ENCODE results near the gene ACAP3.
A peak's percentile ranks its signal among the peaks of the same experiment; 100 is the strongest.
"Not testable (repeated sequence)": the region's sequence is repeated elsewhere in the genome, so short reads cannot be mapped to it uniquely, and the experiment has no call there.

ACAP3 gene

GRCh38 chr1:1322952-1323351, 15.2 kb upstream of the ACAP3 start:
- peaks cover 54 to 88% (median 82%) of the 10 kb centered on the region in 11 experiments for H4K20me1 ChIP-seq
- TF ChIP-seq Cebpa-rat (IDR thresholded peaks at IDR 0.05) = no peak
- no peak overlapping the region for H3K27ac ChIP-seq
- no peaks in the 10 kb centered on the region for H3K27me3 ChIP-seq
- H3K9me3 ChIP-seq (replicated peaks in 1 of 11) = no peaks in the 10 kb centered on the region
- H3K4me1 ChIP-seq = peaks cover 24 to 51% (median 44%) of the 10 kb centered on the region in 10 experiments
- peak overlapping the region in 7 of 10 experiments; percentile 20 to 50 (median 36); a peak in 10 of 20 replicates for H3K4me3 ChIP-seq
- H3K4me2 ChIP-seq = peak overlapping the region; percentile 69 to 86 (median 77)
- H3K36me3 ChIP-seq = peaks cover 28 to 66% (median 57%) of the 10 kb centered on the region in 11 experiments
- H3K9ac ChIP-seq = peak overlapping the region; percentile 40 to 73 (median 62); a peak in 19 of 22 replicates

- peaks cover 32 to 66% (median 57%) of the 10 kb centered on the region in 11 experiments for H3K36me3 ChIP-seq
- peaks cover 54 to 88% (median 82%) of the 10 kb centered on the region in 11 experiments for H4K20me1 ChIP-seq
- H3K4me2 ChIP-seq = peak overlapping the region in 6 of 11 experiments; percentile 74 to 86 (median 78); a peak in 9 of 22 replicates
- H3K9me3 ChIP-seq (replicated peaks in 1 of 11) = no peaks in the 10 kb centered on the region
- H3K27me3 ChIP-seq = no peaks in the 10 kb centered on the region
- H3K4me1 ChIP-seq = peaks cover 24 to 47% (median 43%) of the 10 kb centered on the region in 10 experiments
- no peak overlapping the region for H3K4me3 ChIP-seq
- peak overlapping the region in 6 of 11 experiments; percentile 42 to 65 (median 58); a peak in 10 of 22 replicates for H3K9ac ChIP-seq
- H3K27ac ChIP-seq = no peak overlapping the region; a peak in 1 of 22 replicates
- TF ChIP-seq Cebpa-rat (IDR thresholded peaks at IDR 0.05) = no peak
These were observed 14.7 kb upstream of the ACAP3 start for GRCh38 chr1:1322418-1322817.

DNA sequence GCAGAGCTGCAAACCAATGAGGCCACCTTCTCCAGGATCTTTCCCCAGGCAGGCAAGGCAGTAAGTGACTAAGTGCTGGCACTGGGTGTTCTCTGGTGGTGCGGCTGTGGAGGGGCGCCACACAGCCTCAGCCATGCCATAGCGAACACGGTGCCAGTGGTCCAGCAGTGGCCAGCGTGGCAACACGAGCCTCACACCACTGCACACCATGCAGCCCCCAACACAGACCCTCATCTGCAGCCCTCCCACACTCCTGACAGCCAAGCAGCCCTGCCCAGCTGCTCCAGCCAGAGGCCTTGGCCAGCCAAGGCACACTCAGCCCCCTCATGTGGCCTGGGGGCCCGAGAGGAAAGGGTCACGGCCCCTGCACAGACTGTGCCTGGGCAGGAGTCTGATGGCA, 13.7 kb upstream of the ACAP3 start:
- peak overlapping the region in 1 of 11 experiments; percentile 12; a peak in 1 of 22 replicates for H3K27ac ChIP-seq
- H3K27me3 ChIP-seq = no peaks in the 10 kb centered on the region
- peaks cover 55 to 88% (median 83%) of the 10 kb centered on the region in 11 experiments for H4K20me1 ChIP-seq
- H3K4me2 ChIP-seq = peak overlapping the region in 6 of 11 experiments; percentile 2 to 32 (median 10); a peak in 5 of 22 replicates
- peak overlapping the region in 10 of 11 experiments; percentile 20 to 60 (median 56); a peak in 16 of 22 replicates for H3K9ac ChIP-seq
- no peaks in the 10 kb centered on the region for H3K9me3 ChIP-seq (replicated peaks in 1 of 11)
- H3K36me3 ChIP-seq = peaks cover 37 to 66% (median 57%) of the 10 kb centered on the region in 11 experiments
- TF ChIP-seq Cebpa-rat (IDR thresholded peaks at IDR 0.05) = no peak
- H3K4me3 ChIP-seq = no peak overlapping the region
- peaks cover 24 to 45% (median 41%) of the 10 kb centered on the region in 10 experiments for H3K4me1 ChIP-seq

- peaks cover 18 to 39% (median 35%) of the 10 kb centered on the region in 10 experiments for H3K4me1 ChIP-seq
- TF ChIP-seq Cebpa-rat (IDR thresholded peaks at IDR 0.05) = no peak
- H3K27me3 ChIP-seq = no peaks in the 10 kb centered on the region
- peaks cover 55 to 88% (median 83%) of the 10 kb centered on the region in 11 experiments for H4K20me1 ChIP-seq
- H3K36me3 ChIP-seq = peaks cover 43 to 71% (median 60%) of the 10 kb centered on the region in 11 experiments
- no peaks in the 10 kb centered on the region for H3K9me3 ChIP-seq (replicated peaks in 1 of 11)
- H3K9ac ChIP-seq = peak overlapping the region in 10 of 11 experiments; percentile 28 to 60 (median 56); a peak in 18 of 22 replicates
- H3K27ac ChIP-seq = peak overlapping the region in 1 of 11 experiments; percentile 18; a peak in 1 of 22 replicates
- H3K4me2 ChIP-seq = peak overlapping the region in 6 of 11 experiments; percentile 2 to 32 (median 15); a peak in 4 of 22 replicates
- H3K4me3 ChIP-seq = no peak overlapping the region
These were observed 13.1 kb upstream of the ACAP3 start for GRCh38 chr1:1320666-1321448.

GRCh38 chr1:1319646-1319941, 11.9 kb upstream of the ACAP3 start:
- Histone ChIP-seq H3K9ac (peak overlapping the region in 7 of 11 experiments; percentile 21 to 60 (median 55); a peak in 7 of 22 replicates), H3K9me3 (replicated peaks in 1 of 11) (no peaks in the 10 kb centered on the region), H3K4me3 (no peak overlapping the region), H3K4me1 (peaks cover 10 to 31% (median 26%) of the 10 kb centered on the region in 10 experiments), H3K27ac (no peak overlapping the region), H4K20me1 (peaks cover 50 to 89% (median 83%) of the 10 kb centered on the region in 11 experiments), H3K36me3 (peaks cover 51 to 80% (median 69%) of the 10 kb centered on the region in 11 experiments), H3K27me3 (no peaks in the 10 kb centered on the region), H3K4me2 (no peak overlapping the region)
- no peak for TF ChIP-seq Cebpa-rat (IDR thresholded peaks at IDR 0.05)

GRCh38 chr1:1318777-1319645, 11.3 kb upstream of the ACAP3 start:
- Histone ChIP-seq H3K27ac (no peak overlapping the region), H3K9me3 (replicated peaks in 1 of 11) (no peaks in the 10 kb centered on the region), H3K27me3 (no peaks in the 10 kb centered on the region), H3K4me2 (no peak overlapping the region), H3K9ac (peak overlapping the region in 5 of 11 experiments; percentile 21 to 60 (median 55); a peak in 3 of 22 replicates), H4K20me1 (peaks cover 52 to 92% (median 89%) of the 10 kb centered on the region in 11 experiments), H3K36me3 (peaks cover 57 to 86% (median 75%) of the 10 kb centered on the region in 11 experiments), H3K4me3 (no peak overlapping the region), H3K4me1 (peaks cover 10 to 31% (median 26%) of the 10 kb centered on the region in 10 experiments)
- no peak for TF ChIP-seq Cebpa-rat (IDR thresholded peaks at IDR 0.05)

- Histone ChIP-seq H4K20me1 (peaks cover 55 to 95% (median 93%) of the 10 kb centered on the region in 11 experiments), H3K36me3 (peaks cover 65 to 92% (median 83%) of the 10 kb centered on the region in 11 experiments), H3K9ac (peak overlapping the region in 1 of 11 experiments; percentile 16; a peak in 1 of 22 replicates)
These were observed 10.5 kb upstream of the ACAP3 start for GRCh38 chr1:1318131-1318652.

DNA sequence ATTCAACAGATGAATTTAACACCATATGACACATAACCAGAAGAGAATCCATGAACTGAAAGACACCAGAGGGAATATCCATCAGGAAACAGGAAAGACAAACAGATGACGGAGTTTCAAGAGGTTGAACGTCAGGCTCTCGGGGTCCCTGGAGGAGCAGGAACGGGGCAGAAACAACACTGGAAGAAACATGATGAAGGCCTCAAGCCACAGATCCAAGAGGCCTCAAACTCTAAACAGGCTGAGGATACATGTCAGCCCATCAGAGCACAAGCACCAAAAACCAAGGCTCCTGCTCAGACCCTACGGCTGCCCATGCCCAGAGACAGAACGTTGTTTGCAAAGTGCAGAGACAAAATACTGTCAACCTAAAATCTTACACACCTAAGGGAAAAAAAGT, 9.7 kb upstream of the ACAP3 start:
- Histone ChIP-seq H4K20me1 (peaks cover 57 to 97% (median 95%) of the 10 kb centered on the region in 11 experiments), H3K4me1 (peaks cover 0 to 21% (median 16%) of the 10 kb centered on the region in 10 experiments; a peak in 15 of 20 replicates), H3K36me3 (peaks cover 73 to 95% (median 89%) of the 10 kb centered on the region in 11 experiments), H3K9me3 (replicated peaks in 1 of 11) (no peaks in the 10 kb centered on the region), H3K27me3 (no peaks in the 10 kb centered on the region), H3K27ac (no peak overlapping the region), H3K9ac (peak overlapping the region in 3 of 11 experiments; percentile 1 to 19 (median 6); a peak in 2 of 22 replicates), H3K4me3 (no peak overlapping the region), H3K4me2 (no peak overlapping the region)
- no peak for TF ChIP-seq Cebpa-rat (IDR thresholded peaks at IDR 0.05)

More at GRCh38 chr1:1318131-1318652, 10.5 kb upstream of the ACAP3 start:
- Histone ChIP-seq H3K4me1 (peaks cover 5 to 26% (median 21%) of the 10 kb centered on the region in 10 experiments), H3K9me3 (replicated peaks in 1 of 11) (no peaks in the 10 kb centered on the region), H3K27ac (no peak overlapping the region), H3K4me2 (no peak overlapping the region), H3K27me3 (no peaks in the 10 kb centered on the region), H3K4me3 (no peak overlapping the region)
- no peak for TF ChIP-seq Cebpa-rat (IDR thresholded peaks at IDR 0.05)

- not testable (repeated sequence) for H3K27me3 ChIP-seq; H3K9ac ChIP-seq; H3K27ac ChIP-seq; H3K4me3 ChIP-seq; H3K9me3 ChIP-seq (replicated peaks in 1 of 11); H3K4me2 ChIP-seq
- Histone ChIP-seq H3K36me3 (peaks cover 83 to 97% (median 93%) of the 10 kb centered on the region in 11 experiments), H4K20me1 (peaks cover 47 to 98% (median 94%) of the 10 kb centered on the region in 11 experiments), H3K4me1 (peaks cover 0 to 14% (median 9%) of the 10 kb centered on the region in 10 experiments; a peak in 14 of 20 replicates)
These were observed 8.5 kb upstream of the ACAP3 start for GRCh38 chr1:1316199-1316598.

Measured in BLaER1 treated with 17β-estradiol and CSF1 and Interleukin-3, amounts not matched to agents 10 nM and 100 nM (cell line).